H1 (cell line): ENCODE measurements around the gene PFKFB3. TPM values are rescaled to one million over a fixed set of nuclear protein-coding genes. Genes with fewer than 3 reads are reported as not detected.

ENCODE experiments used
- SUZ12 ChIP-seq: fragments of 200-600 bp; sonication (generic); IDR thresholded peaks from 2 replicates; pipeline ENCODE4 v1.6.1; 2012; ENCODE audit warnings: mild to moderate bottlenecking, inconsistent platforms, low read length, moderate library complexity, mixed read lengths
- polyA plus RNA-seq, 7 experiments: library from polyadenylated mRNA; depleted of rRNA in 3 of 7; stranded (reverse) in 5 of 7; unstranded in 2 of 7; fragments of >200 nt in 5 of 7; fragments of 200-250 nt in 2 of 7; gene quantifications; 1 replicate in 5 of 7; 2 replicates in 1 of 7; 4 replicates in 1 of 7; pipeline versions ENCODE4 v1.2.1 to v1.2.3, GENCODE V29; 2011 to 2013; ENCODE audit warnings: missing spikeins in 2 of 7, mixed read lengths in 2 of 7
- total RNA-seq: library from RNA; stranded (reverse); fragmentation: NEBNext Ultra II Directional; extraction: Animal tissue kit (Norgen Biotek cat#: 25700); gene quantifications from 2 replicates; pipeline ENCODE4 v1.2.1, GENCODE V29; 2021
- TF ChIP-seq, protein P1 (sequence below): fragments of 300-600 bp; sonication (generic); IDR thresholded peaks from 2 replicates; pipeline ENCODE4 v1.7.1; 2012; ENCODE audit warnings: low read length, moderate library complexity, mild to moderate bottlenecking, inconsistent platforms; ENCODE audit not compliant: insufficient replicate concordance

PFKFB3 gene
- total and polyA plus RNA-seq, 2 of the 8 experiments (the other 6 are each of a cell fraction or from before 2014, with no cell fraction given): 15.6 to 32.0 TPM

- TF ChIP-seq SUZ12: no peak
- TF ChIP-seq, protein P1, sequence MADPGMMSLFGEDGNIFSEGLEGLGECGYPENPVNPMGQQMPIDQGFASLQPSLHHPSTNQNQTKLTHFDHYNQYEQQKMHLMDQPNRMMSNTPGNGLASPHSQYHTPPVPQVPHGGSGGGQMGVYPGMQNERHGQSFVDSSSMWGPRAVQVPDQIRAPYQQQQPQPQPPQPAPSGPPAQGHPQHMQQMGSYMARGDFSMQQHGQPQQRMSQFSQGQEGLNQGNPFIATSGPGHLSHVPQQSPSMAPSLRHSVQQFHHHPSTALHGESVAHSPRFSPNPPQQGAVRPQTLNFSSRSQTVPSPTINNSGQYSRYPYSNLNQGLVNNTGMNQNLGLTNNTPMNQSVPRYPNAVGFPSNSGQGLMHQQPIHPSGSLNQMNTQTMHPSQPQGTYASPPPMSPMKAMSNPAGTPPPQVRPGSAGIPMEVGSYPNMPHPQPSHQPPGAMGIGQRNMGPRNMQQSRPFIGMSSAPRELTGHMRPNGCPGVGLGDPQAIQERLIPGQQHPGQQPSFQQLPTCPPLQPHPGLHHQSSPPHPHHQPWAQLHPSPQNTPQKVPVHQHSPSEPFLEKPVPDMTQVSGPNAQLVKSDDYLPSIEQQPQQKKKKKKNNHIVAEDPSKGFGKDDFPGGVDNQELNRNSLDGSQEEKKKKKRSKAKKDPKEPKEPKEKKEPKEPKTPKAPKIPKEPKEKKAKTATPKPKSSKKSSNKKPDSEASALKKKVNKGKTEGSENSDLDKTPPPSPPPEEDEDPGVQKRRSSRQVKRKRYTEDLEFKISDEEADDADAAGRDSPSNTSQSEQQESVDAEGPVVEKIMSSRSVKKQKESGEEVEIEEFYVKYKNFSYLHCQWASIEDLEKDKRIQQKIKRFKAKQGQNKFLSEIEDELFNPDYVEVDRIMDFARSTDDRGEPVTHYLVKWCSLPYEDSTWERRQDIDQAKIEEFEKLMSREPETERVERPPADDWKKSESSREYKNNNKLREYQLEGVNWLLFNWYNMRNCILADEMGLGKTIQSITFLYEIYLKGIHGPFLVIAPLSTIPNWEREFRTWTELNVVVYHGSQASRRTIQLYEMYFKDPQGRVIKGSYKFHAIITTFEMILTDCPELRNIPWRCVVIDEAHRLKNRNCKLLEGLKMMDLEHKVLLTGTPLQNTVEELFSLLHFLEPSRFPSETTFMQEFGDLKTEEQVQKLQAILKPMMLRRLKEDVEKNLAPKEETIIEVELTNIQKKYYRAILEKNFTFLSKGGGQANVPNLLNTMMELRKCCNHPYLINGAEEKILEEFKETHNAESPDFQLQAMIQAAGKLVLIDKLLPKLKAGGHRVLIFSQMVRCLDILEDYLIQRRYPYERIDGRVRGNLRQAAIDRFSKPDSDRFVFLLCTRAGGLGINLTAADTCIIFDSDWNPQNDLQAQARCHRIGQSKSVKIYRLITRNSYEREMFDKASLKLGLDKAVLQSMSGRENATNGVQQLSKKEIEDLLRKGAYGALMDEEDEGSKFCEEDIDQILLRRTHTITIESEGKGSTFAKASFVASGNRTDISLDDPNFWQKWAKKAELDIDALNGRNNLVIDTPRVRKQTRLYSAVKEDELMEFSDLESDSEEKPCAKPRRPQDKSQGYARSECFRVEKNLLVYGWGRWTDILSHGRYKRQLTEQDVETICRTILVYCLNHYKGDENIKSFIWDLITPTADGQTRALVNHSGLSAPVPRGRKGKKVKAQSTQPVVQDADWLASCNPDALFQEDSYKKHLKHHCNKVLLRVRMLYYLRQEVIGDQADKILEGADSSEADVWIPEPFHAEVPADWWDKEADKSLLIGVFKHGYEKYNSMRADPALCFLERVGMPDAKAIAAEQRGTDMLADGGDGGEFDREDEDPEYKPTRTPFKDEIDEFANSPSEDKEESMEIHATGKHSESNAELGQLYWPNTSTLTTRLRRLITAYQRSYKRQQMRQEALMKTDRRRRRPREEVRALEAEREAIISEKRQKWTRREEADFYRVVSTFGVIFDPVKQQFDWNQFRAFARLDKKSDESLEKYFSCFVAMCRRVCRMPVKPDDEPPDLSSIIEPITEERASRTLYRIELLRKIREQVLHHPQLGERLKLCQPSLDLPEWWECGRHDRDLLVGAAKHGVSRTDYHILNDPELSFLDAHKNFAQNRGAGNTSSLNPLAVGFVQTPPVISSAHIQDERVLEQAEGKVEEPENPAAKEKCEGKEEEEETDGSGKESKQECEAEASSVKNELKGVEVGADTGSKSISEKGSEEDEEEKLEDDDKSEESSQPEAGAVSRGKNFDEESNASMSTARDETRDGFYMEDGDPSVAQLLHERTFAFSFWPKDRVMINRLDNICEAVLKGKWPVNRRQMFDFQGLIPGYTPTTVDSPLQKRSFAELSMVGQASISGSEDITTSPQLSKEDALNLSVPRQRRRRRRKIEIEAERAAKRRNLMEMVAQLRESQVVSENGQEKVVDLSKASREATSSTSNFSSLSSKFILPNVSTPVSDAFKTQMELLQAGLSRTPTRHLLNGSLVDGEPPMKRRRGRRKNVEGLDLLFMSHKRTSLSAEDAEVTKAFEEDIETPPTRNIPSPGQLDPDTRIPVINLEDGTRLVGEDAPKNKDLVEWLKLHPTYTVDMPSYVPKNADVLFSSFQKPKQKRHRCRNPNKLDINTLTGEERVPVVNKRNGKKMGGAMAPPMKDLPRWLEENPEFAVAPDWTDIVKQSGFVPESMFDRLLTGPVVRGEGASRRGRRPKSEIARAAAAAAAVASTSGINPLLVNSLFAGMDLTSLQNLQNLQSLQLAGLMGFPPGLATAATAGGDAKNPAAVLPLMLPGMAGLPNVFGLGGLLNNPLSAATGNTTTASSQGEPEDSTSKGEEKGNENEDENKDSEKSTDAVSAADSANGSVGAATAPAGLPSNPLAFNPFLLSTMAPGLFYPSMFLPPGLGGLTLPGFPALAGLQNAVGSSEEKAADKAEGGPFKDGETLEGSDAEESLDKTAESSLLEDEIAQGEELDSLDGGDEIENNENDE: no peak
Observed at GRCh38 chr10:6222755-6223154, 20.0 kb downstream of the PFKFB3 start (continued).
